WTC11 (cell line): Measurements from ENCODE around the gene ITGA5.

Source experiments
- CREM ChIP-seq: sonication (generic); formaldehyde crosslinking; IDR thresholded peaks from 2 replicates; pipeline ENCODE4 v1.8.1; 2022; ENCODE audit warnings: mild to moderate bottlenecking, missing genetic modification reagents, moderate library complexity
- TF ChIP-seq, protein P1 (sequence below): fragments of 200-600 bp; IDR thresholded peaks from 2 replicates; pipeline ENCODE4 v1.8.0; 2022; ENCODE audit warnings: antibody characterized with exemption

DNA sequence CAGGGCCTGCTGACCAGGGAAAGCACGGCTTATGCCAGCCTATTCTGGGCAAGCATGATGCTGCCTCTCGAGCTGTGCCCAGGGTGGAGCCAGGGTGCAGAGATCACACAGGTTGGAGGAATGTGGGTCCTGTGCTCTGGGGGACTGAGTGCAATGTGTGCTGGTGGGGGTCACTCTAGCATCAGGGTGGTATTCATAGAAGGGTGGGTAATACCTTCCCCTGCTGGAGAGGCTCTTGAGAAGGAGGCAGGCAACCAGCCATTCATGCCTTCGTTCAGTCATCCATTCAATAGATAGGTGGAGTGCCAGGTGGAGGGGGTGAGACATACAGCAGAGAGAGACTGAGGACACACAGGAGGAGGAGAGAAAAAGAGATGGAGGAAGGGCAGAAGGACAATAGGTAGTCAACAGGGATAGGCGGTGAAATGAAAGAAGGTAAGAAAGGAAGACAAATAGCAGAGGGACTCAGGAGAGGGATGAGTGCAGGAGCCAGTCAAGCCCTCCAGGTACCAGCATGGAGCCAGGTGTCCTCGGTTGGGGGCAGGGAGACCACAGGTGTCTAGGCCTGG, 29.4 kb downstream of the ITGA5 start:
- TF ChIP-seq, protein P1, sequence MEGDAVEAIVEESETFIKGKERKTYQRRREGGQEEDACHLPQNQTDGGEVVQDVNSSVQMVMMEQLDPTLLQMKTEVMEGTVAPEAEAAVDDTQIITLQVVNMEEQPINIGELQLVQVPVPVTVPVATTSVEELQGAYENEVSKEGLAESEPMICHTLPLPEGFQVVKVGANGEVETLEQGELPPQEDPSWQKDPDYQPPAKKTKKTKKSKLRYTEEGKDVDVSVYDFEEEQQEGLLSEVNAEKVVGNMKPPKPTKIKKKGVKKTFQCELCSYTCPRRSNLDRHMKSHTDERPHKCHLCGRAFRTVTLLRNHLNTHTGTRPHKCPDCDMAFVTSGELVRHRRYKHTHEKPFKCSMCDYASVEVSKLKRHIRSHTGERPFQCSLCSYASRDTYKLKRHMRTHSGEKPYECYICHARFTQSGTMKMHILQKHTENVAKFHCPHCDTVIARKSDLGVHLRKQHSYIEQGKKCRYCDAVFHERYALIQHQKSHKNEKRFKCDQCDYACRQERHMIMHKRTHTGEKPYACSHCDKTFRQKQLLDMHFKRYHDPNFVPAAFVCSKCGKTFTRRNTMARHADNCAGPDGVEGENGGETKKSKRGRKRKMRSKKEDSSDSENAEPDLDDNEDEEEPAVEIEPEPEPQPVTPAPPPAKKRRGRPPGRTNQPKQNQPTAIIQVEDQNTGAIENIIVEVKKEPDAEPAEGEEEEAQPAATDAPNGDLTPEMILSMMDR = no peak
- no peak for TF ChIP-seq CREM (CRISPR knock-in tag)
